HG03196 (cell line): ENCODE data around the gene SYNE3.
A peak's percentile ranks its signal among the peaks of the same experiment; 100 is the strongest.
"Not testable (repeated sequence)": the region's sequence is repeated elsewhere in the genome, so short reads cannot be mapped to it uniquely, and the experiment has no call there.

Experiments
- ATAC-seq: cut with Tn5 transposase; IDR thresholded peaks from one replicate; pipeline ENCODE4 v1.9.1; 2021; ENCODE audit not compliant: unreplicated experiment

The SYNE3 gene

GRCh38 chr14:95523815-95524448 is 7.5 kb upstream of the SYNE3 start:
- no peak for ATAC-seq

GRCh38 chr14:95523051-95523814 is 6.8 kb upstream of the SYNE3 start:
- no peak for ATAC-seq

DNA sequence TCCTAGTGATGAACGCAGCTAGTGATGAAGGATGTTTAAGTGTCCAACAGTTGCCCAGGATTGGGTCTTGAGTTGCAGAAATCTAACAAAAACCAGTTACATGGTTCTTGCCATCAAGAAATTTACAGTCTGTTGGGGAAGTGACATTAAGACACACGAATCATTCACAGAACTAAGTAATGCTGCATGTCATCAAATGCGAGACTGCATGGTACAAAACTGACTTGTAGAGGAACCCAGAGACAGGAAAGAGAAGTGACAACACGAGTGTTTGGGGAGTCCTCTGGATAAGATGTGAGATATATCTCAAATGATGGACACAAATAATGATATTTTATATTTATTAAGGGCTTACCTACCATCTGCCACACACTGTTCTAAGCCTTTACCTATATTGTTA is 6.1 kb upstream of the SYNE3 start:
- no peak for ATAC-seq

- no peak for ATAC-seq
Observed at GRCh38 chr14:95522116-95522515, 5.7 kb upstream of the SYNE3 start.

DNA sequence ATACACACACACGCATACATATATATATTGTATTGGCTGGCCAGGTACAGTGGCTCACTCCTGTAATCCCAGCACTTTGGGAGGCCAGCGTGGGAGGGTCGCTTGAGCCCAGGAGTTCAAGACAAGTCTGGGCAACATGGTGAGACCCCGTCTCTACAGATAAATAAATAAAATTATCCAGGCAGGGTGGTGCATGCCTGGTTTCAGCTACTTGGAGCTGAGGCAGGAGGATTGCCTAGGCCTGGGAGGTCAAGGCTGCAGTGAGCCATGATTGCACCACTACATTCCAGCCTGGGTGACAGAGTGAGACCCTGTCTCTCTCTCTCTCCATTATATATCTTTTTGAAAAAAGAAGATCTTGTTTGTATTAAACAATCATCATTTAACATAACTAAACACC is 4.6 kb upstream of the SYNE3 start:
- no peak for ATAC-seq

- ATAC-seq = no peak
Observed at GRCh38 chr14:95520346-95520745, 3.9 kb upstream of the SYNE3 start.

GRCh38 chr14:95519699-95520098 is 3.2 kb upstream of the SYNE3 start:
- ATAC-seq = no peak

DNA sequence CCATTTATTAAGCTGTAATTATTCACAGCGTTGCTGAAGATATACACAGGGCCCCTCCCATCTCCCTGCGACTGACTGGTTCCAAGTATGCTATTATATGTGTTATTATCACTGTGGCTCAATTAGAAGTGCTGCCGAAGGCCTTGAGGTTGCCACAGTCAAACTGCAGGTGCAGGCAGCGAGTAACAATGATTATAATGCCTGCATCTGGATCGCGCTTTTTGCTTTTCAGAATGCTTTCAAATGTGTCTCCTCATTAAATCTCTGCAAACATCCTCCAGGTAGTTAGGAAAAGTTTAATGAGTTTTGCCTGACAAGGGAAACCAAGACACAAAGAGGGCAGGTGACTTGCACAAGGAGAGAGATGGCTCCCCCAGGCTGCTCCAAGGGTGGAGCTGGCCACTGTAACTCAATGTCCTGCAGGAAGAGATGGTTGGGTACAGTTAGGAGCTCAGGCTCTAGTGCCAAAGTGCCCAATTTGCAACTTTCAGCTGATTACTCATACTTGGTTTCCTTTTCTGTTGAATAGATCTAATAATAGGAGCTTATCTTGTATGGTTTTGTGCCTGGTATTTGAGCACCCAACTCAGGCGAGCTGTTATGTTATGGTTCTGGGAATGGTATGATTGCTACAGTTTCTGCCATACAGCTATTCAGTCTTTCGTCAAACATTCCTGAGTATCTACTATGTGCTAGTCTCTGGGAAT is 1.7 kb upstream of the SYNE3 start:
- ATAC-seq = peak; percentile 25

GRCh38 chr14:95515596-95516552 is 576 bp downstream of the SYNE3 start:
- peak; percentile 74 for ATAC-seq

DNA sequence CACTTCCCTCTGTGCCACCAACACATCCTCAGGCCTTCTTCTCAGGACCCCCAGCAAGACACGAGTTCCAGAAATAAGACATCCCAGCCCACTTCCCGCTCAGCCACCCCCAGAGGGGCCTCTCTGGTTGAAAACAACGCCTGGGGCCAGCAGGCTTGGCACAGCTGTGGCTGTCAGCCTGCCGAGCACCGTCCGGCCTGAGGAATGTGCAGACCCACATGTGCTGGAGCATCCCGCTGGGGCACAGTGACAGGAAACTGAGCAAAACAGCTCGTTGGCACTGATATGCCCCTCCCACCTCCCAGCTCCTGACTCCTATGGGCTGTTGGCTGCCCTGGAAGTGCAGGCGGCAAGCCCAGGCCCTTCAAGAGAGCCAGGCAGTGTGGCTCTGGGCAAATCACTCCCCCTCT is 1.4 kb downstream of the SYNE3 start:
- no peak for ATAC-seq

- no peak for ATAC-seq
Observed at GRCh38 chr14:95514131-95515079, 2.0 kb downstream of the SYNE3 start.

DNA sequence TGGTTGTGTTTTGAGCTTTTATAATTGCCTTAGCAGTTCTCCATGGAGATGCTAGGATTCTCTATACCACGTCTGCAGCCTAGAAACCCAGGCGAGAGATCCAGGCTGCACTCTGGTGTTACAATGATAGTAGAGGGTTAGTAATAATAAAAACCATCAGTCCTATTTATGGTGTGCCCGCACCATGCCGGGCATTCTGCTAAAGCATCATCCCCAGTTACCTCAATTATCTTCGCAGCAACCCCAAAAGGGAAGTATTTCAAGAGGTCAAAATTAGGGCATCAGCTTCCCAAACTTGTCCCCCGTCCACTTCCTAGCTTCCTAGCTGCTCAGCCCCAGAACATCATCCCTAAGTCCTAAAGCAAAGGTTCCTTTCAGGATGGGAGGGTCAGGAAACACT is 3.2 kb downstream of the SYNE3 start:
- ATAC-seq = no peak

DNA sequence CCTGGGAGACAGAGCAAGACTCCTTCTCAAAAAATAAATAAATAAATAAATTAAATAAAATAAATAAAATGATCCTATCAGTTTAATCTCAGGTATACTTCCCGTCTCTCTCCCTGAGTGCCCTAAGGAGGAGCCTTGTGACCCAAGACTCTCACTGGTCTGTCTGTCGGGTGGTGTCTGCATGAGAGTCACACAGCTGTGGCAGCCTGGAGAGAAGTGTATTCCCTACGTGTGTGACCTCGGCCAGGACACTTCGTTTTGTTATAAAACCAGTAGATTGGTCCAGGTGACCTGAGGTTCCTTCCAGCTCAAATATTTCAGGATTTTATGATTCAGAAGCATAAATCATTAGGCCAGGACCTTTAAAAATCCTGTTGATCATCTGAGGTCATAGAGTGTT is 4.8 kb downstream of the SYNE3 start:
- no peak for ATAC-seq

- no peak for ATAC-seq
Observed at GRCh38 chr14:95510804-95511203, 5.6 kb downstream of the SYNE3 start.

DNA sequence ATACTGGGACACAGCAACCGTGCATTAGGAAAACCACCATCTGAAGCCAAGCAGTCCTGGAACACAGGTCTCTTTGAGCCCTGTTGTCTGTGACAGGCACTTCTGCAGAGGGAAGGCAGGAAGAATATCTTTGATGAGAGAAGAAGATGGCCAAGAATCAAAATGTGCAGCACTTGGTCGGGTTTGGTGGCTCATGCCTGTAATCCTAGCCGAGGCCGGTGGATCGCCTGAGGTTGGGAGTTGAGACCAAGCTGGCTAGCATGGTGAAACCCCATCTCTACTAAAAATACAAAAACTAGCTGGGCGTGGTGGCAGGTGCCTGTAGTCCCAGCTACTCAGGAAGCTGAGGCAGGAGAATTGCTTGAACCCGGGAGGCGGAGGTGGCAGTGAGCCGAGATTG is 6.1 kb downstream of the SYNE3 start:
- not testable (repeated sequence) for ATAC-seq

- ATAC-seq = no peak
Observed at GRCh38 chr14:95509495-95509894, 7.0 kb downstream of the SYNE3 start.

DNA sequence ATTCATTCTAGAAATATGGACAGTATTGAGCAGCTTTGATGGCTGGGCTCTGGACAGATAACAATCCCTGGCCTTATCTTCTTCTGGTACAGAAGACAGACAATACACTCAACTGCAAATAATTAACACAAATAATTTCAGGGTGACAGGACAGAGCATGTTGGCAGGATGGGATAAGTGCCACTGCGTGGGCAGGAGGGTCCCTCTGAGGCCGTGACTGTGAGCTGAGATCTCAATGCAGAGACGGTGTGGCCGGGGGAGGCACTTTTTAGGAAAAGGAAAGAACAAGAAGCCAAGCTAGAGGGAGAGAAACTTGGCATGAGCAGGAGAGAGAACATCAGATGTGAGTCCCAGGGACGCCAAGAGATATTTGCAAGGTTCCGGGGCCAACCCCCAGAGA is 8.1 kb downstream of the SYNE3 start:
- no peak for ATAC-seq

GRCh38 chr14:95507701-95508103 is 8.7 kb downstream of the SYNE3 start:
- ATAC-seq = no peak

DNA sequence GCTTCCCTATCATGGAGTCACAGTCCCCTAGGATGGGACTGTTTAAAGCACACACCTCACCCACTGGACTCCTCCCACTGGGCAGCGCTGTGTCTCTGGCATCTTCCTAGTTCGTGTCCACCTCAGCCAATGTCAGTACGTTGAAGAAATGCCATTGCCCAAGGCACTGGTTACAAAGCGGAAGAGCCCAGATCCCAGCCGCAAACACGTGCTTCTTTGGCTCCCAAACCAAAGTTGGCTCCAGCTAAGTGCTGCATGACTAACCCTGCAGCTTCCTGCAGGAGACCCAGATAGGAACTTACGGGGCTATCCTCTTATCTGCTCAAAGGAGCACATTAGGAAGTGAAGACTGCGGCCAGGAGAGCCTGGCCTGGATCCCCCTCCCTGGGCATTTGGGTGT is 9.3 kb downstream of the SYNE3 start:
- ATAC-seq = no peak

DNA sequence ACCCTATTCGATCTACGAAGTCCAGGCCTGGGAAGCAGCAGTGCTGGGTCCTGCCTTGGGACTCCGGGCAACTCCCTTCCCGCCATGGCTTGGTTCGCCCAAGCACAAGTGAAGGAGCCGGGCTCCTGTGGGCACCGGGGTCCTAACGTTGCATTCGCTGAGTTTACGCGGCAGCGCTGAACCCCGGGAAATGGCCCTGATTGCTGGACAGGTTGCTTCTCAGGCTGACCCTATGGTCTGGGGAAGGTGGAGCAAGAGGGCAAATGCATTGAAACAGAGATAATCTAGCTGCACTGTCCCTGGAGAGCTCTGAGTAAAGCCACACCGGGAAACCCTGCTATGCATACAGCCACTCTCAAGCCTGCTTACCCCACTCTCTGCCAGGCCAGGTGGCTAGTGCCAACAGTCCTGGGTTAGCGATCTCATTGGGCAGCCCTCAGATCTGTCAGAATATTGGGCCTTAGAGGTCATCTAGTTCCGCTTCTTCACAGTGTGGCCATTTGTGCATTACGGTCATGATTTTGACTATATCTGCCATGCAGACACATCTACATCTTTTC is 11.3 kb downstream of the SYNE3 start:
- no peak for ATAC-seq
